Right renal cortex interstitium (tissue), 3 donors: Measurements from ENCODE around the gene TOR1AIP1. TPM values are rescaled to one million over a fixed set of nuclear protein-coding genes. Genes with fewer than 3 reads are reported as not detected.

ENCODE experiments used
- polyA plus RNA-seq, 3 donors: library from polyadenylated mRNA; unstranded; fragments of 120-200 nt; gene quantifications; one replicate each; pipeline ENCODE4 v1.2.1, GENCODE V29; 2013; ENCODE audit not compliant: insufficient read length in 3 of 3

The TOR1AIP1 gene
- polyA plus RNA-seq, 3 donors: 55.8 to 60.8 (median 60.8) TPM

Other genes starting within 250 kb of the TOR1AIP1 start
- under 1 TPM; 0.59 to 0.85 (median 0.71) TPM for gene FAM163A, start 139.0 kb upstream of the TOR1AIP1 start, polyA plus RNA-seq
- gene TOR1AIP2, start 4.5 kb upstream of the TOR1AIP1 start, polyA plus RNA-seq: 10 to 100 TPM; 28.6 to 34.7 (median 31.8) TPM
- gene CEP350, start 72.5 kb downstream of the TOR1AIP1 start, polyA plus RNA-seq: 10 to 100 TPM; 29.7 to 32.3 (median 32.1) TPM